ENCODE results near the gene SLC9A1. TPM values are rescaled to one million over a fixed set of nuclear protein-coding genes. Genes with fewer than 3 reads are reported as not detected.
"Not testable (repeated sequence)": the region's sequence is repeated elsewhere in the genome, so short reads cannot be mapped to it uniquely, and the experiment has no call there.

The SLC9A1 gene
- polyA plus RNA-seq, 1 of the 3 experiments (the other 2 are of a cell fraction), result 11.4 TPM

GRCh38 chr1:27192039-27192529, 37.2 kb upstream of the SLC9A1 start:
- 79% methylated on average over 8 of the region's 8 CpGs for WGBS (ENCODE audit: low lambda C conversion rate)
- no peaks in the 10 kb centered on the region for H4K20me1 ChIP-seq (ENCODE audit: insufficient read depth)
- CTCF ChIA-PET, result interaction anchor here (1.0 to 2.0 kb wide), 3 partner anchors 80 to 165 kb away, joined by 4 to 8 read pairs (median 5); no protein-coding TSS in a partner anchor

GRCh38 chr1:27184665-27185064, 29.7 kb upstream of the SLC9A1 start:
- H3K4me3 ChIP-seq (ENCODE audit: low read depth in 2 of 2, low read length in 1 of 2); H3K27me3 ChIP-seq (ENCODE audit: insufficient read depth); H3K36me3 ChIP-seq (replicated peaks in 1 of 2; ENCODE audit: control insufficient read depth in 1 of 2, insufficient read depth in 2 of 2, low read length in 1 of 2); H3K4me2 ChIP-seq; H3K79me2 ChIP-seq (ENCODE audit: insufficient read depth); H3F3A ChIP-seq (replicated peaks; ENCODE audit: insufficient read depth); H2AFZ ChIP-seq (ENCODE audit: low read depth); CTCF ChIA-PET; H3K9ac ChIP-seq; H3K27ac ChIP-seq (ENCODE audit: low read depth in 2 of 2, low read length in 1 of 2); H4K20me1 ChIP-seq (ENCODE audit: insufficient read depth); H3K9me3 ChIP-seq; H3K9me2 ChIP-seq; H3K4me1 ChIP-seq (ENCODE audit: control insufficient read depth in 1 of 2, insufficient read depth in 2 of 2, low read depth in 1 of 2, low read length in 1 of 2); DNase-seq; POLR2A ChIA-PET: not testable (repeated sequence)
- WGBS (ENCODE audit: low lambda C conversion rate), result 8% methylated on average over 3 of the region's 3 CpGs

More at GRCh38 chr1:27192039-27192529, 37.2 kb upstream of the SLC9A1 start:
- no peaks in the 10 kb centered on the region for H3F3A ChIP-seq (replicated peaks; ENCODE audit: insufficient read depth)
- H3K4me1 ChIP-seq (ENCODE audit: control insufficient read depth in 1 of 2, insufficient read depth in 2 of 2, low read depth in 1 of 2, low read length in 1 of 2), result no peaks in the 10 kb centered on the region
- H3K9ac ChIP-seq, result no peak overlapping the region
- H3K4me3 ChIP-seq (ENCODE audit: low read depth in 2 of 2, low read length in 1 of 2), result no peak overlapping the region
- H3K36me3 ChIP-seq (replicated peaks in 1 of 2; ENCODE audit: control insufficient read depth in 1 of 2, insufficient read depth in 2 of 2, low read length in 1 of 2), result no peaks in the 10 kb centered on the region
- H3K27ac ChIP-seq (ENCODE audit: low read depth in 2 of 2, low read length in 1 of 2), result no peak overlapping the region
- H2AFZ ChIP-seq (ENCODE audit: low read depth), result no peak overlapping the region
- no peak overlapping the region for H3K4me2 ChIP-seq
- H3K9me3 ChIP-seq, result no peaks in the 10 kb centered on the region
- H3K27me3 ChIP-seq (ENCODE audit: insufficient read depth), result no peaks in the 10 kb centered on the region
- POLR2A ChIA-PET, result no interaction called here
- H3K79me2 ChIP-seq (ENCODE audit: insufficient read depth), result no peaks in the 10 kb centered on the region
- no peak for DNase-seq
- H3K9me2 ChIP-seq, result no peaks in the 10 kb centered on the region
- TF ChIP-seq USF2 (IDR thresholded peaks at IDR 0.05; ENCODE audit: borderline replicate concordance, low read depth, low read length), result no peak

- TF ChIP-seq TAF1 (IDR thresholded peaks at IDR 0.05; ENCODE audit: borderline replicate concordance, low read depth, low read length) (no peak), ELF1 (IDR thresholded peaks at IDR 0.05) (no peak), JUND (IDR thresholded peaks at IDR 0.05) (no peak), MAX (IDR thresholded peaks at IDR 0.05; ENCODE audit: low read depth) (no peak), POLR2AphosphoS5 (IDR thresholded peaks at IDR 0.05; ENCODE audit: low read depth, low read length) (no peak), USF1 (IDR thresholded peaks at IDR 0.05; ENCODE audit: borderline replicate concordance, low read depth) (no peak), EZH2phosphoT487 (IDR thresholded peaks at IDR 0.05; ENCODE audit: borderline replicate concordance, low read depth) (no peak), MEF2A (IDR thresholded peaks at IDR 0.05; ENCODE audit: borderline replicate concordance, low read depth) (no peak), USF2 (IDR thresholded peaks at IDR 0.05; ENCODE audit: borderline replicate concordance, low read depth, low read length) (no peak)
- ChIA-PET POLR2A (no interaction called here), CTCF (interaction anchor here (0.9 kb wide), 1 partner anchor 104 kb away, joined by 3 read pairs; no protein-coding TSS in a partner anchor)
- Histone ChIP-seq H3K36me3 (replicated peaks in 1 of 2; ENCODE audit: control insufficient read depth in 1 of 2, insufficient read depth in 2 of 2, low read length in 1 of 2) (no peaks in the 10 kb centered on the region), H4K20me1 (ENCODE audit: insufficient read depth) (no peaks in the 10 kb centered on the region), H3F3A (replicated peaks; ENCODE audit: insufficient read depth) (no peaks in the 10 kb centered on the region), H3K79me2 (ENCODE audit: insufficient read depth) (no peaks in the 10 kb centered on the region), H3K27ac (ENCODE audit: low read depth in 2 of 2, low read length in 1 of 2) (no peak overlapping the region), H3K27me3 (ENCODE audit: insufficient read depth) (no peaks in the 10 kb centered on the region), H3K9ac (no peak overlapping the region), H2AFZ (ENCODE audit: low read depth) (no peak overlapping the region), H3K9me2 (no peaks in the 10 kb centered on the region), H3K4me2 (no peak overlapping the region), H3K9me3 (peaks cover 9% of the 10 kb centered on the region; the same call in 1 of the 2 replicates), H3K4me1 (ENCODE audit: control insufficient read depth in 1 of 2, insufficient read depth in 2 of 2, low read depth in 1 of 2, low read length in 1 of 2) (no peaks in the 10 kb centered on the region), H3K4me3 (ENCODE audit: low read depth in 2 of 2, low read length in 1 of 2) (no peak overlapping the region)
- no peak for DNase-seq
- WGBS (ENCODE audit: low lambda C conversion rate), result 14% methylated on average over 3 of the region's 3 CpGs
Measured at GRCh38 chr1:27179979-27180378, 25.1 kb upstream of the SLC9A1 start.
